Mucosa of rectum (tissue), 2 donors: ENCODE results near the gene CFAP46.

Source experiments
- H3K27ac ChIP-seq, 2 donors: one replicate each; pipeline ENCODE4 v1.7.0; 2013; ENCODE audit warnings: inconsistent platforms in 2 of 2, low read depth in 2 of 2, low read length in 2 of 2
- H3K27me3 ChIP-seq, 2 donors: one replicate each; pipeline ENCODE4 v1.7.0; 2013; ENCODE audit warnings: low read length in 2 of 2; ENCODE audit not compliant: control insufficient read depth in 2 of 2, insufficient read depth in 2 of 2
- H3K36me3 ChIP-seq, 2 donors: one replicate each; pipeline ENCODE4 v1.7.0; 2013; ENCODE audit warnings: low read length in 2 of 2; ENCODE audit not compliant: control insufficient read depth in 2 of 2, insufficient read depth in 2 of 2
- H3K4me1 ChIP-seq, 2 donors: one replicate each; pipeline ENCODE4 v1.7.0; 2013; ENCODE audit warnings: low read length in 2 of 2, mild to moderate bottlenecking in 1 of 2; ENCODE audit not compliant: control insufficient read depth in 2 of 2, insufficient read depth in 2 of 2
- H3K4me3 ChIP-seq, 2 donors: one replicate each; pipeline ENCODE4 v1.7.0; 2013; ENCODE audit warnings: low read length in 2 of 2
- H3K9ac ChIP-seq, 2 donors: one replicate each; pipeline ENCODE4 v1.7.0; 2013; ENCODE audit warnings: low read length in 2 of 2, low read depth in 1 of 2, mild to moderate bottlenecking in 1 of 2
- H3K9me3 ChIP-seq, 2 donors: one replicate each; pipeline ENCODE4 v1.7.0; 2013; ENCODE audit warnings: low read length in 2 of 2; ENCODE audit not compliant: control insufficient read depth in 2 of 2
- donor health status: healthy.
- donor health status: Normal muscosa, but diverticular disease.

CFAP46 gene

DNA sequence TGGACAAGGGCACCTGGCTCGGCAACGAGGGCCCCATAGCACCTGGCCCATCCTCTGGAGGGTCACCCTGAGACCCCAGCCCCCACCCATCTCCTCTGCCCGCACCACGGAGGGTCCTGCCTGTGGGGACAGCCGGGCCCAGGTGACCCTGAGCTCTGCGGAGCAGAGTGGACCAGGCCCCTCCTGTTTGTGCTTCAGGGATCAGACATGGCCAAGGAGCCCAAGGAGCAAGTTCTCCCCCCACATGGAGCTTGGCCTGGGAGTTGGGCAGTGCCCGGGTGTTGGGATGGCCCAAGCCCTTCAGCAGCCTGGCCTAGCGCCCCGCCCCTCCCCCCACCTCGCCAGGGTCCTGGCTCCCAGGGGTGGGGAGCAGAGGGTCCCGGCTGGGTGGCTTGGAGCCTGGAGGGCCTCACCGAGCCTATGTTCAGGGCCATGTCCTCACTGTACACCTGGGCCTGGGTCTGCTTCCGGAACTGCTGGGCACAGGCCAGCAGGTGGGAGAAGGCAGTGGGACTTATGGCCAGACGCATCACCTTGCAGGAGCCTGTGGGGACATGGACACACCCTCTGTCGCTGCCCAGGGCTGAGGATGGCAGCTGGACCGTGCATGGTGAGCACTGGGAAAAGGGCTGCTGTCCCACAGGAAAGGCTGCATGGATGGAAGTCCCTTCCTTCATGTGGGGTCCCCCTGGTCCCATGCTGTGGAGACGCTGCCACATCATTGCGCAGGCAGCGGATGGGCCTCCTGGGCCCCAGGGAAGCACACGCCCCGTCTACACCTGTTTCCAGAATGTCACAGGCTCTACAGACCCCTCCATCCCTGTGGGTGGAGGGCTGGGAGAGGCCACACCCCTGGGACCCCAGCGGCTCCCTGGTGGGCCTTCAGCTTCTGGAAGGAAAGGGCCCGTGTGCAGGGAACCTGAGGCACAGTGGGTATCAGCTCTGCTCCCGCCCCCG is 107.2 kb downstream of the CFAP46 start:
- no peaks in the 10 kb centered on the region for H3K9me3 ChIP-seq
- no peaks in the 10 kb centered on the region for H3K4me1 ChIP-seq
- no peak overlapping the region for H3K9ac ChIP-seq
- H3K27ac ChIP-seq: no peak overlapping the region
- peaks cover 2 to 3% of the 10 kb centered on the region in 2 donors for H3K27me3 ChIP-seq
- H3K4me3 ChIP-seq: no peak overlapping the region
- no peaks in the 10 kb centered on the region for H3K36me3 ChIP-seq

DNA sequence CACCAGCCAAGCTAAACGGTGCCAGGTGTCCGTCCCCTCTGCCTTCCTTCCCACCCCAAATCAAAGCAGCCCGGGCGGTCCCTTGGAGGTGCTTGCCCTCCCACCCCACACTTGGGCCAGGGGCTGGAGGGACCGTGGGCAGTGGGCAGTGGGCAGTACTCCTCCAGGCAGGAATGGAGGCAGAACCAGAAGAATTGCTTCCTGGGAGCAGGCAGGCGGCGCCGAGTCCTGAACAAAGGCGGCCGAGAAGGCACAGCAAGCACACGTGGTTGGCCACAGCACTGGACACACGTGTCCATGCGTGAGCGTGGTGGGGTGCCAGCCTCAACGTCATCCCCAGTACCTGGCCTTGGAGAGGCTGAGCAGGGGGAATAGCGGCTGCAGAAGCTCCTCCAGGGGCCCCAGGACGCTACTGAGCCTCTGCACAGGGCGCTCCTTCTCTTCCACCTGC is 108.0 kb downstream of the CFAP46 start:
- no peak overlapping the region for H3K9ac ChIP-seq
- H3K4me1 ChIP-seq: no peaks in the 10 kb centered on the region
- peaks cover 2 to 3% of the 10 kb centered on the region in 2 donors for H3K27me3 ChIP-seq

DNA sequence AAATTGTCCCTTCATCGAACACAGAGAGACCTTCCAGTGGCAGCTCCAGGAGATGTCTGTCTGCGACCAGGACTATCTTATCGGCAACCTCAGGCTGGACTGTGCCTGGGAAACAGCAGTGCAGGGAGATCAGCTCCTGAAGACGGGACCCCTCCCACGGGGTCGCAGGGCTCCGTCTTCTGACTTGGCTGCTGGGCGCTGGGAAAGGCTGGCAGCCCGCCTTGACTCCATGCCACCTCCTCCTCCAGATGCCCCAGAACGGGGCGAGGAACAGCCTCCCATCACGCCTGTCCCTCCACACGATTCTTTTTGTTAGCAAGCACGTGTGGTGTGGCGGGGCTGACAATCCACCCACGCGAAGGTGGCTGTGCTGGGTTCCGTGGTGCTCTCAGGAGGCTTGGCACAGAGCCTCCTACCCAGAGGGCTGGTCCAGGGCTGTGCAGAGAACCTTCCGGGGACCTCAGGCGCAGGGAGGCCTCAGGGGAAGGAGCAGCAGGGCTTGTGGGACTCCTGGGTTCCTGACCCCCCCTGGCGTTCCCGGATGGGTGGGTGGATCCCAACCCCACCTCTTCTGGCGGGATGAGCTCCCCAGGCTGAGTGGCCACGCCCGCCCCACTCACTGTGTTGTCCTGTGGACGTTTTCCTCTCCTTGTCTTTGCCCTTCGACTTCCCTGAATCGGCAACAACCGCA is 108.8 kb downstream of the CFAP46 start:
- H3K4me1 ChIP-seq: no peaks in the 10 kb centered on the region
- H3K36me3 ChIP-seq: no peaks in the 10 kb centered on the region

More for the DNA sequence above, 108.0 kb downstream of the CFAP46 start:
- Histone ChIP-seq H3K27ac (no peak overlapping the region), H3K36me3 (no peaks in the 10 kb centered on the region), H3K9me3 (no peaks in the 10 kb centered on the region), H3K4me3 (no peak overlapping the region)

DNA sequence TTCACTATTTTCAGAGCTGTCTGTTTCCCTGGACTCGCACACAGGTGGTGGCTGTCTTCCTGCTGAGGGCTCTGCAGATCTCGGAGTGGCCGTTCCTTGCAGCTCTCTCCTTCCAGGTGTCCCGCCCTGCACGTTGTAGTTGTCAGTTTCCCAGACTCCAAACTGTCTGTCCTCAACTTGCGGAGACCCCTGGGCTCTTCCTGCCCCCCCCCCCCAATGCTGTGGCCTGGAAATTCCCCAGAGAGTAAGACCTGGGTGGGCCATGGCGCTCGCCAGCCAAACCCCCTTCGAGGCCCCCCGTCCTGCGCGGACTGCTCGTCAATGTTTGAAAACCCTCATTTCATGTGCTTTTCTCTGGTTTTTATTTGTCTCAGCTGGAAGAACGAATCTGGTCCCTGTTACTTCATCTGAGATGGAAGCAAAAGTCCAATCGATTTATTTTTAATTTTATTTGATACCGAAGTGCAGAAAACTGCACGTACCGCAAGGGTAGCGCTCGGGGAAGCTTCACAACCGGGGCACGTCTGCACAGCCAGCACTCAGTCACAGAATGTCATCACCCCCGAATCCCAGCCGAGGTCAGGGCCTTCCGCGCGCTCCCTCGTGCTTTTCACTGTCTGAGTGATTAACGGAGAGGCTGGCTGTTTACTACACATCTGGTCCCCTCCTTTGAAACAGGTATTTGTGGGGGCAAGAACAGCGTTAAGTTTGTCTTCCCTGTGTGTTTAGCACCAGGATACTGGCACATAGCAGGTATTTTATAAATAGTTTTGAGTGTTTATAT is 110.0 kb downstream of the CFAP46 start:
- no peak overlapping the region for H3K4me3 ChIP-seq
- no peaks in the 10 kb centered on the region for H3K4me1 ChIP-seq
- H3K27ac ChIP-seq: no peak overlapping the region
- H3K27me3 ChIP-seq: peaks cover 2 to 3% of the 10 kb centered on the region in 2 donors
- H3K9ac ChIP-seq: no peak overlapping the region
- no peaks in the 10 kb centered on the region for H3K36me3 ChIP-seq
- H3K9me3 ChIP-seq: no peaks in the 10 kb centered on the region

More for the DNA sequence above, 108.8 kb downstream of the CFAP46 start:
- Histone ChIP-seq H3K9ac (no peak overlapping the region), H3K27me3 (peaks cover 2 to 3% of the 10 kb centered on the region in 2 donors), H3K9me3 (no peaks in the 10 kb centered on the region), H3K27ac (no peak overlapping the region), H3K4me3 (no peak overlapping the region)

DNA sequence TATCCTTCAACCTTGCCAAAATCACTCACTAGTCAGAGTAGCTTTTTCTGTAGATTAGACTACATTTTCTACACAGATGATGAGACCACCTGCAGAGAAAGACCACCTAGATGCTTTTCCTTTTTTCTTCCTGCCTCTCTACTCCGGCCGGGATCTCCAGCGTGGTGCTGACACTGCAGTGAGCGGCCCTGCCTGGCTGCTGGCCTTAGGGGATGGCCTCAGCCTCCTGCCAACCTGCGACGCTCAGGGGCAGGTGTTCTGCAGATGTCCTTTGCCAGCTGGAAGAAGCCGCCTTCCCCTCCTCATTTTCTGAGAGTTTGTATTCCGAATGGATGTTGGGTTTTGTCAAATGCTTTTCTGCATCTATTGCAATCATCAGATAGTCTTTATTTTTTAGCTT is 113.0 kb downstream of the CFAP46 start:
- Histone ChIP-seq H3K4me1 (no peaks in the 10 kb centered on the region), H3K36me3 (no peaks in the 10 kb centered on the region), H3K27me3 (peaks cover 2 to 3% of the 10 kb centered on the region in 2 donors), H3K27ac (no peak overlapping the region), H3K4me3 (no peak overlapping the region), H3K9me3 (no peaks in the 10 kb centered on the region), H3K9ac (no peak overlapping the region)

DNA sequence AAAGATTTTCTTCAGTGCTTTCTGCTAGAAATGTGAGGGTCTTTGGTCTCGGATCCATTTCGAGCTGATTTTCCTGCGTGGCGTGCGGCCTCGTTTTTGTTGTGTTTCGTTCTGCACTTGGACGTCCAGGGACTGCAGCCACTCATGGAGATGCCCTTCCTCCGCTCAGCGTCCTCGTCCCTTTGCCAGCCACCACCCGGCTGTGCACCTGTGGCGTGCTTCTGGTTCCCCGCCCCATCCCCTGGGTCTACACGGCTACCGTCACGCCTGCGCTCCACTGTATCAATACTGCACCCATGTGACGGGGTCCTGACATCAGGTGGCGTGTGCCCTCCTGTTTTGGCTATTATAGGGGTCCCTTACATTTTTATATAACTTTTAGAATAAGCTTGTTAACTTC is 113.7 kb downstream of the CFAP46 start:
- Histone ChIP-seq H3K27ac (no peak overlapping the region), H3K27me3 (peaks cover 2 to 3% of the 10 kb centered on the region in 2 donors), H3K9me3 (no peaks in the 10 kb centered on the region), H3K36me3 (no peaks in the 10 kb centered on the region), H3K4me3 (no peak overlapping the region), H3K9ac (no peak overlapping the region), H3K4me1 (no peaks in the 10 kb centered on the region)

DNA sequence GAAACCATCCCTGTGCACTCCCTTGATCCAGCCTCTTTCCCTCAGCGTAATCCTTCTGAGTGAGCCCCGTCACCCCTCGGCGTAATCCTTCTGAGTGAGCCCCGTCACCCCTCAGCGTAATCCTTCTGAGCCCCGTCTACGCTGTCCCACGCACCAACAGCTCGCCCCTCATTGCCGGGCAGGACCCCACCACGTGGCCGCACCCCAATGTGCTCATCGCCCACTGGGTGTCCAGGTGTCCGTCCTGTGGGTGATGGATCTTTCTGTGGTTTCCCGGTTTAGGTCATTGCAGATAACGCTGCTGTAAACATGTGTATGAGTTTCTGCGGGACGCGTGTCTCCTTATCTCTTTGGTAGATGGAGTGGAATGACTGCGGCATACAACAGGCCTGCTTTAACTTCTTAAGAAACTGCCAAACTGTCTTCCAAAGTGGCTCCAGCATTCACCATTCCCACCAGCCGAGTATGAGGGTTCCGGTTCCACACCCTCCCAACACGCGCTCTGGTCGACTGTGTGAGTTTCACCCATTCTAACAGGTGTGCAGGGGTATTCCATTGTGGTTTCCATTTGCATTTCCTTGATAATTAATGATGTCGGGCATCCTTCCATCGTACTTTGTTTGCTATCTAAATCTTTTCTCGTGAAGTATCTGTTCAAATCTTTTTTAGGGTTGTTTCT is 114.4 kb downstream of the CFAP46 start:
- H3K4me1 ChIP-seq: no peaks in the 10 kb centered on the region
- peaks cover 2 to 3% of the 10 kb centered on the region in 2 donors for H3K27me3 ChIP-seq
- H3K9ac ChIP-seq: no peak overlapping the region
- no peaks in the 10 kb centered on the region for H3K36me3 ChIP-seq
- no peak overlapping the region for H3K4me3 ChIP-seq
- no peaks in the 10 kb centered on the region for H3K9me3 ChIP-seq
- no peak overlapping the region for H3K27ac ChIP-seq

DNA sequence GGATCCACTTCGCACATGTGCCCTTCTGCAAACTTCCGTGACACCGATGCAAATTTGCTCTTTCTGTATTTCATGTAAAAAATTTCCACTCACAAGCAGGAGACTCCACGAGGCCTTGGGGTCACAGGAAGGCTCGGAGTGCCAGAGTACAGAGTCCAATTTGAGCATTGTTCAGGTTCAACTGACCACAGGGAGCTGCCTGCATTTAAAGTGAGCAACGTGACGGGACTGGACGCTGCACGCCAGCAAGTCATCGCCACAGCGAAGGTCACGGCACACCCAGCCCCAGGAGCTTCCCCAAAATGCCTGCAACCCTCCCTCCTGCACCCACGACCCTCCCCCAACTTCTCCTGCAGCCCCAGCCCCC is 115.0 kb downstream of the CFAP46 start:
- Histone ChIP-seq H3K36me3 (no peaks in the 10 kb centered on the region), H3K9me3 (no peaks in the 10 kb centered on the region), H3K4me3 (no peak overlapping the region), H3K27me3 (peaks cover 2 to 3% of the 10 kb centered on the region in 2 donors), H3K9ac (no peak overlapping the region), H3K27ac (no peak overlapping the region), H3K4me1 (no peaks in the 10 kb centered on the region)

DNA sequence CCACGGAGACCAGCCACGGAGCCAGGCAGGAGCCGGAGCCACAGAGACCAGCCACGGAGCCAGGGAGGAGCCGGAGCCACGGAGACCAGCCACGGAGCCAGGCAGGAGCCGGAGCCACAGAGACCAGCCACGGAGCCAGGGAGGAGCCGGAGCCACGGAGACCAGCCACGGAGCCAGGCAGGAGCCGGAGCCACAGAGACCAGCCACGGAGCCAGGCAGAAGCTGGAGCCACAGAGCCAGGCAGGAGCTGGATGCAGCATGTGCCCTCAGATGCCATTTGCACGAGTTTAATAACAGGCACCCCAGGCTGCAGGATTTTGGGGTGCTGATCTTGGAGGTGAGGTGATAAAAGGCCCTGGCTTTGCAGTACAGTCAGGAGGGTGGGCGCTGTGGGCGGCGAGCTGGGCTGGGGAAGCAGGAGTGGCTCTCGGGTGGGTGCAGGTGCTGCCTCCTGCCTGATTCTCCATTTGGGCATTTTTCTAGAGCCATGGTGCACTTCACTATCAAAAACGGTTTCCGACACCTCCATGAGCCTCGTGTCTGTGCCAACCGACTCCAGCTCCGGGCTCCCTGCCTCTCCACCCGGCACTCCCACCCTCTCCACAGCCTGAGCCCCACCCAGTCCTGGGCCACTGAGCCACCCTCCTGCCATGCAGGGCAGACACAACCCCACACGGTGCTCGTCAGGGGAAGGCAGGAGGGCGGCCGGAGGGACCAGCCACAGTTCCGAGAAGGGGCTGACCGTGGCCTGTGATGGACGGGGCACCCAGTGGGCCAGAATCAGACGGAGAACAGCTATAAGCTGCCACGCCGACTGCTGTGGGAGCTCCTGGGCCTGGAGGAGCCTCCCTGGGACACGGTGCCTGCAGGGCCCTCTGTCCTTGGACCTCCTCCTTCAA is 115.6 kb downstream of the CFAP46 start:
- Histone ChIP-seq H3K27ac (no peak overlapping the region), H3K4me1 (no peaks in the 10 kb centered on the region), H3K9me3 (no peaks in the 10 kb centered on the region), H3K36me3 (no peaks in the 10 kb centered on the region), H3K4me3 (no peak overlapping the region), H3K27me3 (peaks cover 2 to 3% of the 10 kb centered on the region in 2 donors), H3K9ac (no peak overlapping the region)
